Left ventricle myocardium inferior (tissue), 1 donor: Measurements from ENCODE around the gene CRYL1. TPM values are rescaled to one million over a fixed set of nuclear protein-coding genes. Genes with fewer than 3 reads are reported as not detected.

ENCODE experiments used
- DNase-seq: peaks from one replicate; pipeline ENCODE4 v3.0.0-alpha.2; 2020
- H3K27ac ChIP-seq: fragments of 200-600 bp; replicated peaks from 2 replicates; pipeline ENCODE4 v1.8.0; 2021
- H3K27me3 ChIP-seq: fragments of 200-600 bp; 2 replicates; pipeline ENCODE4 v1.8.0; 2021; ENCODE audit warnings: low read depth
- H3K36me3 ChIP-seq: fragments of 200-600 bp; 2 replicates; pipeline ENCODE4 v1.8.0; 2021
- H3K4me1 ChIP-seq: fragments of 200-600 bp; 2 replicates; pipeline ENCODE4 v1.8.0; 2021
- H3K4me3 ChIP-seq: fragments of 200-600 bp; 2 replicates; pipeline ENCODE4 v1.8.0; 2021; ENCODE audit warnings: mild to moderate bottlenecking, moderate library complexity
- H3K9me3 ChIP-seq: fragments of 200-600 bp; replicated peaks from 2 replicates; pipeline ENCODE4 v1.8.0; 2021
- intact Hi-C: fragments of 100-400 bp; cut with micrococcal nuclease; formaldehyde crosslinking; loops from one replicate; pipeline ENCODE4 v1.11.0; 2022
- total RNA-seq: library from RNA; stranded (reverse); fragmentation: NEBNext Ultra II Directional; extraction: Animal tissue kit (Norgen Biotek cat#: 25700); gene quantifications from one replicate; pipeline ENCODE4 v1.2.1, GENCODE V29; 2021
- TF ChIP-seq, protein P1 (sequence below): fragments of 200-600 bp; IDR thresholded peaks from 2 replicates; pipeline ENCODE4 v1.8.0; 2021; ENCODE audit warnings: antibody characterized with exemption, mild to moderate bottlenecking, borderline replicate concordance
- donor health status: DM: no; HTN: yes; CAD: no; lungs with severe emphysema.

The CRYL1 gene
- total RNA-seq, 1 donor from 2014 or later: 20.5 TPM

GRCh38 chr13:20497006-20497775 is 28.5 kb downstream of the CRYL1 start:
- peaks cover 13% of the 10 kb centered on the region for H3K36me3 ChIP-seq
- TF ChIP-seq, protein P1, sequence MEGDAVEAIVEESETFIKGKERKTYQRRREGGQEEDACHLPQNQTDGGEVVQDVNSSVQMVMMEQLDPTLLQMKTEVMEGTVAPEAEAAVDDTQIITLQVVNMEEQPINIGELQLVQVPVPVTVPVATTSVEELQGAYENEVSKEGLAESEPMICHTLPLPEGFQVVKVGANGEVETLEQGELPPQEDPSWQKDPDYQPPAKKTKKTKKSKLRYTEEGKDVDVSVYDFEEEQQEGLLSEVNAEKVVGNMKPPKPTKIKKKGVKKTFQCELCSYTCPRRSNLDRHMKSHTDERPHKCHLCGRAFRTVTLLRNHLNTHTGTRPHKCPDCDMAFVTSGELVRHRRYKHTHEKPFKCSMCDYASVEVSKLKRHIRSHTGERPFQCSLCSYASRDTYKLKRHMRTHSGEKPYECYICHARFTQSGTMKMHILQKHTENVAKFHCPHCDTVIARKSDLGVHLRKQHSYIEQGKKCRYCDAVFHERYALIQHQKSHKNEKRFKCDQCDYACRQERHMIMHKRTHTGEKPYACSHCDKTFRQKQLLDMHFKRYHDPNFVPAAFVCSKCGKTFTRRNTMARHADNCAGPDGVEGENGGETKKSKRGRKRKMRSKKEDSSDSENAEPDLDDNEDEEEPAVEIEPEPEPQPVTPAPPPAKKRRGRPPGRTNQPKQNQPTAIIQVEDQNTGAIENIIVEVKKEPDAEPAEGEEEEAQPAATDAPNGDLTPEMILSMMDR: no peak
- intact Hi-C loops: loop anchor here (10.0 kb wide), 2 partner anchors 218 to 428 kb away; no protein-coding TSS in a partner anchor
- H3K4me3 ChIP-seq: no peak overlapping the region
- peaks cover 12% of the 10 kb centered on the region for H3K4me1 ChIP-seq
- DNase-seq: no peak
- no peak overlapping the region for H3K27ac ChIP-seq
- H3K9me3 ChIP-seq: peaks cover 11% of the 10 kb centered on the region
- no peaks in the 10 kb centered on the region for H3K27me3 ChIP-seq

DNA sequence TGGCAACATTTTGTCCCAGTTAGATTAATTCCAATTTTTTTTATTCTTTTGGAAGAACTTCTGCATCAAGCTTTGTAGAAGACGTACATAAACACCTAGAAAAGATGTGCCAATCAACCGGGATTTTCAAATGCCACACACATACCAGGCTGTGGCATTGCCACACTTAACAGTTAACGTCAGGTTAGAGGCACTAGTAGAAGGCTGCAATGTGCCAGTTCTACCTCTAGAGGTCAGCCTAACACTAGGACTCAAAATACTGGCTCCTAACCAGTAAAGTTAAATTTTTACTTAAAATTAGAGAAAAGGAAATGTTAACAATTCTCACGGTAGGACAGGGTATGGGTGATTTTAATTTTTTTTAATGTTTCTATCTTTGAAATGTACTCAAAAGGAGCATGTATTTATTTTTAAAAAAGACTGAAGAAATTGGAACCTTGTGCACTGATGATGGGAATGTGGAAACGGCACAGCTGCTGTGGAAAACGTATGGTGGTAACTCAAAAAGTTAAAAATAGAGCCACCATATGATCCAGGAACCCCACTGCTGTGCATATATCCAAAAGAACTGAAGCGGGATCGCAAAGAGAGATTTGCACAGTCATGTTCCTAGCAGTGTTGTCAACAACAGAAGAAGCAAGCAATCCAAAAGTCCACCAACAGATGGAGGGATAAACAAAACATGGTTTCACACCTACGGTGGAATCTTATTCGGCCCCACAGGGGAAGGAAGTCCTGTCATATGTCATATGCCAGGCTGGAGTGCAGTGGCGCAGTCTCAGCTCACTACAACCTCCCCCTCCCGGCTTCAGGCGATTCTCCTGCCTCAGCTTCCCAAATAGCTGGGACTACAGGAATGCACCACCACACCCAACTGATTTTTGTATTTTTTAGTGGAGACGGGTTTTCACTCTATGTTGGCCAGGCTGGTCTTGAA is 30.3 kb downstream of the CRYL1 start:
- DNase-seq: no peak
- no peak overlapping the region for H3K27ac ChIP-seq
- intact Hi-C loops: loop anchor here (10.0 kb wide), 2 partner anchors 219 to 429 kb away; no protein-coding TSS in a partner anchor
- no peaks in the 10 kb centered on the region for H3K27me3 ChIP-seq
- peaks cover 6% of the 10 kb centered on the region for H3K9me3 ChIP-seq
- H3K4me3 ChIP-seq: peak overlapping the region; percentile 37
- peaks cover 12% of the 10 kb centered on the region for H3K4me1 ChIP-seq
- TF ChIP-seq, protein P1: peak; percentile 98
- H3K36me3 ChIP-seq: peaks cover 8% of the 10 kb centered on the region

DNA sequence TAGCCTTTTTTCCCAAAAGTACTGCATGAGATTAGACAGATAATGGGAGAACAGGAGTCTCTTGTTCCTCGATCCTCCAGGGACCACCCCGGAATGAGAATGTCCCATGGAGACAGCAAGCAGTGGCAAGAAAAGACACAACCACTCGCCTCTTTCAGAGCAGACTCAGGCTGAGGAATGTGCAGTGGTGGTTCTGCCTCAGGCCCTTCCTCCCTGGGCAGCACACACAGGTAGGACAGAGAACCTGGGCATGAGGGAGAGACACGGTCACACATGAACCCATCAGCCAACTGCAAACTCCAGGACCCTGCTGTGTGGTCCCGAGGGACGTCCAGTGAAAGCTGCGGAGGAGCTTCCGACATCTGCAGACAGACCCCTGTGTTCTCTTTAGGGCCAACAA is 31.0 kb downstream of the CRYL1 start:
- no peak overlapping the region for H3K27ac ChIP-seq
- H3K9me3 ChIP-seq: no peaks in the 10 kb centered on the region
- TF ChIP-seq, protein P1: no peak
- peaks cover 1% of the 10 kb centered on the region for H3K36me3 ChIP-seq
- no peaks in the 10 kb centered on the region for H3K27me3 ChIP-seq
- H3K4me3 ChIP-seq: no peak overlapping the region
- peaks cover 13% of the 10 kb centered on the region for H3K4me1 ChIP-seq
- no peak for DNase-seq
- intact Hi-C loops: loop anchor here (10.0 kb wide), 2 partner anchors 220 to 430 kb away; no protein-coding TSS in a partner anchor

DNA sequence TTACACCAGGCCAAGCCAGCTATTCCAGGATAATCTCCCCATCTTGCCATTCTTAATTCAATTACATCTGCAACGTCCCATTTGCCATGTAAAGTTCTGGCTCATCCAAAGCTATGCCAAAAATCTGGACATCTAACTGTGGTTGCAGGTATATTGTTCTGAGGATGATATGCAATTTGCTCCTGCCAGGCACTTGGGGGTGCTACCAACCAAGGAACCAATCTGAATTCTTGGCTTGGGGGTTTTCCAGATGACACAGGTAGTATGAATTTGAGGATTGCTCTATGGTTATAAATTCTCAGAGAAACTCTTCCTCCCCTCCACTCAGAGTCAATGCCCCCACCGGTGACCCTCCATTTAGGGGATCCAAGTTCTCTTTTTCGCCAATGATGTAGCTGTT is 33.0 kb downstream of the CRYL1 start:
- no peak overlapping the region for H3K27ac ChIP-seq
- no peaks in the 10 kb centered on the region for H3K9me3 ChIP-seq
- intact Hi-C loops: loop anchor here (10.0 kb wide), 2 partner anchors 222 to 432 kb away; no protein-coding TSS in a partner anchor

GRCh38 chr13:20491926-20492435 is 33.7 kb downstream of the CRYL1 start:
- no peak for DNase-seq
- H3K4me1 ChIP-seq: peaks cover 19% of the 10 kb centered on the region
- H3K9me3 ChIP-seq: no peaks in the 10 kb centered on the region
- TF ChIP-seq, protein P1: no peak
- H3K27me3 ChIP-seq: no peaks in the 10 kb centered on the region
- no peak overlapping the region for H3K4me3 ChIP-seq
- no peaks in the 10 kb centered on the region for H3K36me3 ChIP-seq
- intact Hi-C loops: loop anchor here (10.0 kb wide), 2 partner anchors 223 to 433 kb away; no protein-coding TSS in a partner anchor
- no peak overlapping the region for H3K27ac ChIP-seq

More for the DNA sequence above, 33.0 kb downstream of the CRYL1 start:
- Histone ChIP-seq H3K4me1 (peaks cover 19% of the 10 kb centered on the region), H3K4me3 (no peak overlapping the region), H3K27me3 (no peaks in the 10 kb centered on the region), H3K36me3 (no peaks in the 10 kb centered on the region)
- no peak for DNase-seq
- TF ChIP-seq, protein P1: peak; percentile 54
